Measurements from ENCODE around the gene RDX. TPM values are rescaled to one million over a fixed set of nuclear protein-coding genes. Genes with fewer than 3 reads are reported as not detected.

Gene RDX
- total RNA-seq, 4 donors from 2014 or later, result 35.3 to 62.9 (median 51.7) TPM

GRCh38 chr11:110243791-110244190 is 52.6 kb downstream of the RDX start:
- intact Hi-C loops (cut with DNase I), result no loop called here
- WGBS, 2 donors, result 83 to 95% methylated on average over 1 of the region's 1 CpG

GRCh38 chr11:110242746-110243145 is 53.7 kb downstream of the RDX start:
- Histone ChIP-seq H3K36me3 (peaks cover 0 to 72% (median 0%) of the 10 kb centered on the region in 3 donors), H3K4me1 (no peaks in the 10 kb centered on the region), H3K4me3 (no peak overlapping the region), H3K27ac (no peak overlapping the region), H3K27me3 (no peaks in the 10 kb centered on the region), H3K9me3 (no peaks in the 10 kb centered on the region)
- intact Hi-C loops (cut with DNase I), result no loop called here
- no peak for TF ChIP-seq CTCF (IDR thresholded peaks at IDR 0.05)
- TF ChIP-seq POLR2A (IDR thresholded peaks at IDR 0.05), result no peak
- no peak for DNase-seq

More at GRCh38 chr11:110243791-110244190, 52.6 kb downstream of the RDX start:
- Histone ChIP-seq H3K4me1 (no peaks in the 10 kb centered on the region), H3K4me3 (no peak overlapping the region), H3K9me3 (no peaks in the 10 kb centered on the region), H3K27ac (no peak overlapping the region), H3K27me3 (no peaks in the 10 kb centered on the region), H3K36me3 (peaks cover 0 to 75% (median 0%) of the 10 kb centered on the region in 3 donors)
- no peak for DNase-seq
- TF ChIP-seq POLR2A (IDR thresholded peaks at IDR 0.05) (no peak), CTCF (IDR thresholded peaks at IDR 0.05) (no peak)

GRCh38 chr11:110242188-110242587 is 54.2 kb downstream of the RDX start:
- intact Hi-C loops (cut with DNase I), result no loop called here
- H3K36me3 ChIP-seq, result peaks cover 0 to 72% (median 0%) of the 10 kb centered on the region in 3 donors

GRCh38 chr11:110235966-110236365 is 60.4 kb downstream of the RDX start:
- Histone ChIP-seq H3K36me3 (peaks cover 0 to 79% (median 10%) of the 10 kb centered on the region in 3 donors), H3K27ac (no peak overlapping the region), H3K9me3 (no peaks in the 10 kb centered on the region), H3K27me3 (no peaks in the 10 kb centered on the region), H3K4me1 (no peaks in the 10 kb centered on the region), H3K4me3 (no peak overlapping the region)
- 38 to 87% methylated on average over 1 of the region's 1 CpG for WGBS, 2 donors
- DNase-seq, result no peak
- TF ChIP-seq POLR2A (IDR thresholded peaks at IDR 0.05), result no peak
- no peak for TF ChIP-seq CTCF (IDR thresholded peaks at IDR 0.05)
- intact Hi-C loops (cut with DNase I), result no loop called here

More at GRCh38 chr11:110242188-110242587, 54.2 kb downstream of the RDX start:
- Histone ChIP-seq H3K4me1 (no peaks in the 10 kb centered on the region), H3K27ac (no peak overlapping the region), H3K9me3 (no peaks in the 10 kb centered on the region), H3K27me3 (no peaks in the 10 kb centered on the region), H3K4me3 (no peak overlapping the region)
- TF ChIP-seq POLR2A (IDR thresholded peaks at IDR 0.05), result no peak
- no peak for TF ChIP-seq CTCF (IDR thresholded peaks at IDR 0.05)
- no peak for DNase-seq
- 92 to 93% methylated on average over 7 of the region's 7 CpGs for WGBS, 2 donors

GRCh38 chr11:110230377-110230776 is 66.0 kb downstream of the RDX start:
- intact Hi-C loops (cut with DNase I), result no loop called here
- H3K36me3 ChIP-seq, result peaks cover 0 to 98% (median 10%) of the 10 kb centered on the region in 3 donors
- WGBS, 2 donors, result 84 to 91% methylated on average over 3 of the region's 3 CpGs

More at GRCh38 chr11:110230377-110230776, 66.0 kb downstream of the RDX start:
- no peak for TF ChIP-seq CTCF (IDR thresholded peaks at IDR 0.05)
- DNase-seq, result no peak
- Histone ChIP-seq H3K4me3 (no peak overlapping the region), H3K27me3 (no peaks in the 10 kb centered on the region), H3K4me1 (no peaks in the 10 kb centered on the region), H3K27ac (no peak overlapping the region), H3K9me3 (no peaks in the 10 kb centered on the region)

All from esophagus squamous epithelium (tissue), 5 donors.